Stimulated activated effector memory CD8-positive, alpha-beta T cell treated with anti-CD3 and anti-CD28 coated beads, Interleukin-12 subunit alpha, Interleukin-12 subunit beta, amount 100 ng/mL, for 72 hours (primary cell): ENCODE data around the gene PRDM10.

Source experiments
- ATAC-seq: fragments of 150-1000 bp; cut with Tn5 transposase; 2 replicates; pipeline ENCODE4 v1.10.0; 2021
- DNase-seq, 2 donors: peaks; one replicate each; pipeline ENCODE4 v3.0.0; 2021 to 2022; ENCODE audit warnings: low spot score in 2 of 2
- H3K27ac Mint-ChIP-seq: one replicate; pipeline ENCODE4 v1.8.0; 2022; ENCODE audit warnings: mild to moderate bottlenecking, mixed read lengths
- H3K36me3 Mint-ChIP-seq: one replicate; pipeline ENCODE4 v1.8.0; 2022; ENCODE audit warnings: mild to moderate bottlenecking, mixed read lengths
- H3K4me1 Mint-ChIP-seq: one replicate; pipeline ENCODE4 v1.8.0; 2022; ENCODE audit warnings: mixed read lengths
- H3K4me3 Mint-ChIP-seq: one replicate; pipeline ENCODE4 v1.8.0; 2022; ENCODE audit warnings: mild to moderate bottlenecking, mixed read lengths
- H3K9me3 Mint-ChIP-seq: one replicate; pipeline ENCODE4 v1.8.0; 2022; ENCODE audit warnings: mixed read lengths

PRDM10 gene

DNA sequence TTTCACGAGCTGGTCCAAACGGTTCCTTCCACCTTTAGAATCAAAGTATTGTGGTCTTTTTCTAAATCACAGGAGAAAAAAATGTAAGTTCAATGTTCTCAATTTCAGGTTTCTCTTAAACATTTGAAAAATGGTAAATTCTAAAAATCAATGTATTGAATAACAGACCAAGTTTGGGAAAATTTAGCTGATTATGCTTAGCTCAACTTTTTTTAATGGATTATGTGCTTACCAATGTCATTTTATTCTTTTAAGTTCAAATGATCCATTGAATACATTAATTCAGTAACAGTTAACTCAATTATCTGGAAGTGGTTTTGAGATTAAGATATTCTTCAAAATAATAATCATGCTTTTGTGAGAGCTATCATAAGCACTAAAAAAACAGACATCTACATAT lies 5.1 kb downstream of the PRDM10 start:
- DNase-seq: no peak
- H3K36me3 Mint-ChIP-seq: peaks cover 13% of the 10 kb centered on the region
- no peaks in the 10 kb centered on the region for H3K9me3 Mint-ChIP-seq
- no peak overlapping the region for H3K4me3 Mint-ChIP-seq
- ATAC-seq: no peak
- no peak overlapping the region for H3K27ac Mint-ChIP-seq
- H3K4me1 Mint-ChIP-seq: peaks cover 18% of the 10 kb centered on the region

DNA sequence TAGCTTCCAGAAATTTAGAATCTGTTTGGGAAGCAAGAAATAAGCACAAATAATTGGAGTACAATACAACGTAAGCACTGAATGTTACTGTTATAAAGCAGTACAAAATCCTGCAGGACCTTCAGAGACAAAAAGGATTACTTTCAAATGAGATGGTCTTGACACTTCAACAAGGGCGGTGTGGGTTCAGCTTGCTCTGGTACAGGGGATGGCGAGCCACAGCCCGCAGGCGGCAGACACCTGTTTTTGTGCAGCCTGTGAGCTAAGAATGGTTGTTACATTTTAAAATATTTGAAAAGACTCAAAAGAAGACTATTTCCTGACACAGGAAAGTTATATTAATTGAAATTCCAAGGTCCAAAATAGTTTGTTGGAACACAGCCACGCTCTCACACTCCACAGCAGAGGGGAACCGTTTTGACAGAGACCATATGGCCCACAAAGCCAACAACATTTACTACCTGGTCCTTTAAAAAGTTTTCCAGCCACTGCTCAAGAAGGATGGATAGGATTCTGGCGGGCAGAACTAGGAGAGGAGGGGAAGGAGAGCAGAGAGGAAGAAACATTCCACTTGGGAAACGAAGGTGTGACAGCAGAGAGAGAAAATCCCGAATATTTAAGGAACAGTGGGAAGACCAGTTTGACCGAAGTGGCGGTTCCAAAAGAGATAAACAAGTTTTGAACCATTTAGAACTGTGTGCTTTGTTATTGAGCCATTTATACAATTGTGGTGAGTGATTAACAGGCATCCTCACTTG lies 6.3 kb downstream of the PRDM10 start:
- no peaks in the 10 kb centered on the region for H3K9me3 Mint-ChIP-seq
- peaks cover 6% of the 10 kb centered on the region for H3K36me3 Mint-ChIP-seq
- no peak for DNase-seq
- no peak for ATAC-seq
- no peak overlapping the region for H3K4me3 Mint-ChIP-seq
- H3K4me1 Mint-ChIP-seq: peaks cover 16% of the 10 kb centered on the region
- no peak overlapping the region for H3K27ac Mint-ChIP-seq

DNA sequence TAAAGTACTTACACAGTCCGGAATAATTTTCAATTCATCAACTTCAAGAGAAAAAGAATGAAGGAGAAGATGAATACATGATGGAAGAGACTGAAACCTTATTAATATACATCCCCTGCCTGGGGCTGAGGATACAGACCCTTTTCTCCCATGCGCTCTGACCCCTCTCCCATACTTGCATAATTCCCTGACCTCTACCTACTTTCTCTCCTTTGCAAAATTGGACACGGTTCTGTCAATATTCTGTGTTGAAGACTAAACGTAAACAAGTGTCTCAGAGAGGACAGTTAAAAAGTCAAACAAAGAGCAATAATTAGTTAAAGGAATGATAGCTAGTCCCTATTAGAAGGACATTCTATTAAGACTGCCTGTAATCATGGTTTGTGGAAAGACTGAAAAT lies 7.5 kb downstream of the PRDM10 start:
- Mint-ChIP-seq H3K9me3 (no peaks in the 10 kb centered on the region), H3K4me1 (peaks cover 9% of the 10 kb centered on the region), H3K36me3 (no peaks in the 10 kb centered on the region), H3K27ac (no peak overlapping the region), H3K4me3 (no peak overlapping the region)
- DNase-seq: no peak
- no peak for ATAC-seq

DNA sequence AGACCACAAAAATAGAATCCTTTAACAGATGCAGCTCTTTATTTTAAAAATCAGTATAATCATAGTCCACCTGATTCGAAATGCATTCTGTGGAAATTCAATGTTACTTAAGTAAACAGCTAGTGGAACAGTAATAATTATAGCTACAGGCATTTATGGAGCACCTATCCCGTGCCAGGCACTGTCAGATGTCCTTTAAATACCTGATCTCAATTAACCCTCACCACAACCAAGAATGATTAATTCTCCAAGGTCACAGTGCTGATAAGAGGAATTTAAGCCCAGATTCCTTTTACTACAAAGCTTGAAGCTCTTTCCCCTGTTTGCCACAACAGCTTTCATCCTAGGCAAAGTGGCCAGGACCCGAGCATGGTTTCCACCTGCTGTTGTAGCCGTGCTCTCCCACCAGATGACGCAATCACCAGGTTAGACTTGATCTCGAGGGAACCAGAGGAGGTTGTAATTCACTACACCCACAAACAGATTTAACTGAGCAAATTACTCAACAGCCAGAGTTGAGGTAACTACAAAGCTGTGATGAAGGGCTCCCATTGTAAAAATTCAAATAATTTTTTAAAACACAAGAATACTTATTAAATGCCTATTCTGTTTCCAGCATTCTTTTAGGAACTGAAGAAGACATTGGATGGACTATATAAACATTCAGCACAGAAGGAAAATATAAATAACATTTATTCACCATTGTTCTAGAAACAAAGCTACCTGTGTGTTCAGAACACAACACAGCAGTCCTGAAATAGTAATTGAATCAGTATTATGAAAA lies 10.3 kb downstream of the PRDM10 start:
- Mint-ChIP-seq H3K27ac (no peak overlapping the region), H3K4me3 (no peak overlapping the region)
- peak; percentile 55 for ATAC-seq

DNA sequence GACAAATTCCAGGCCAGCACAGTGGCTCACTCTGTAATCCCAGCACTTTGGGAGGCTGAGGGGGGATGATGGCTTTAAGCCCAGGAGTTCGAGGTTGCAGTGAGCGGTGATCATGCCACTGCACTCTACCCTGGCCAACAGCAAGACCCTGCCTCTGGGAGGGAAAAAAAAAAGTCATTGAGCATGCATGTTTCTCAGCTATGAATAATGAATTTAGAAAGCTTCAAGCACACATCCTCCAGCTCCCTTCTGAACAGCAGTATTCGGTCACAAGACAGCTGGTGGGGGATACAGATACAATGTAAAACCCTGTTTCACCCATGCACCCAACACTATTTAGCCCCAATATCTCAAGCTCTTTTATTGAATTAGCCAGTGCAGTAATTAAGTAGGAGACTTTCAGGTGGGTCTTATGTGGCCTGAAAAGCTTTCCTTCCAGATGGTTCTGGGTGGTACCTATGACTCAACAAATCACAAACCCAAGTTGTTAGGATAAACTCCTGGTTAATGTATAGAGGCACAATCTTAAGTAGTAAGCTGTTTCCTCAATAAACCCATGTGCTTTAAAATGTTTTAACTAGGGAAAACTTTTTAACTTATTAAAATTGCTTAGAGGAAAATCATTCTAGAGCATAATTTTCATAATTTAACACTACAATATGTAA lies 13.4 kb downstream of the PRDM10 start:
- Mint-ChIP-seq H3K4me3 (no peak overlapping the region), H3K27ac (no peak overlapping the region)
- no peak for ATAC-seq

More for the DNA sequence above, 10.3 kb downstream of the PRDM10 start:
- H3K36me3 Mint-ChIP-seq: no peaks in the 10 kb centered on the region
- no peaks in the 10 kb centered on the region for H3K9me3 Mint-ChIP-seq
- peaks cover 9% of the 10 kb centered on the region for H3K4me1 Mint-ChIP-seq
- DNase-seq: no peak

DNA sequence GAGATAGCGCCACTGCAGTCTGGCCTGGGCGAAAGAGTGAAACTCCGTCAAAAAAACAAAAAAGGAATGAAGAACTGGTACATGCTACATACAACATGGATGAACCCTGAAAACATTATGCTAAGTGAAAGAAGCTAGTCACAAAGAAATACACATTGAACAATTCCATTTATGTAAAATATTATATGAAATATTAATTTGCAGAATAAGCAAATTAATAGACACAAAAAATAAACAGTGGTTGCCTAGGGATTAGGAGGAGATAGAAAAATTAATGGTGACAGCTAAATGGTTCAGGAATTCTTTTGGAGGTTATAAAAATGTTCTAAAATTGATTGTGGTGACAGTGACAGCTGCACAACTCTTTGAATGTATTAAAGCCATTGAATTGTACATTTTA lies 14.7 kb downstream of the PRDM10 start:
- Mint-ChIP-seq H3K36me3 (no peaks in the 10 kb centered on the region), H3K4me1 (peaks cover 5% of the 10 kb centered on the region), H3K4me3 (no peak overlapping the region), H3K27ac (no peak overlapping the region), H3K9me3 (no peaks in the 10 kb centered on the region)
- ATAC-seq (no peak), DNase-seq (no peak)

More for the DNA sequence above, 13.4 kb downstream of the PRDM10 start:
- Mint-ChIP-seq H3K4me1 (peaks cover 5% of the 10 kb centered on the region), H3K9me3 (no peaks in the 10 kb centered on the region), H3K36me3 (no peaks in the 10 kb centered on the region)
- no peak for DNase-seq

DNA sequence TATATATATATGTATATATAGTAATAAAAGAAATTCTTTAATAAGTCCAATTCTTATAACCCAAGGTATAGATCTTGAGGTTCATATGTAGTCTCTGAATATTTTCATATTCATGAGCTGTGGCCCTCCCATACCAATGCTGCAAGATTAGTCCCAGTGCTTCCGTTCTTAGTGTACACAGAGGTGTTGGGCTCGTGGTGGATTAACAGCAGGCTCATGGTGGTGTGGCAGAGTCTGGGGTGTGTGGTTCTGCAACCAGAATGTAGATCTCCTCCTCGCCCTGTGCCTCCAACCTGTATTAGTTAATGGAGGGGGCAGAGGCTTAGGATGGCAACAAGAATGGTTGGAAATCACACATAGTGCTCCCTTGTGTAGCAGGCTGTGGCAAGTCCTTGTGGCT lies 16.8 kb downstream of the PRDM10 start:
- DNase-seq: no peak
- Mint-ChIP-seq H3K36me3 (no peaks in the 10 kb centered on the region), H3K4me1 (peaks cover 5% of the 10 kb centered on the region), H3K27ac (no peak overlapping the region), H3K9me3 (no peaks in the 10 kb centered on the region), H3K4me3 (no peak overlapping the region)
- ATAC-seq: no peak

DNA sequence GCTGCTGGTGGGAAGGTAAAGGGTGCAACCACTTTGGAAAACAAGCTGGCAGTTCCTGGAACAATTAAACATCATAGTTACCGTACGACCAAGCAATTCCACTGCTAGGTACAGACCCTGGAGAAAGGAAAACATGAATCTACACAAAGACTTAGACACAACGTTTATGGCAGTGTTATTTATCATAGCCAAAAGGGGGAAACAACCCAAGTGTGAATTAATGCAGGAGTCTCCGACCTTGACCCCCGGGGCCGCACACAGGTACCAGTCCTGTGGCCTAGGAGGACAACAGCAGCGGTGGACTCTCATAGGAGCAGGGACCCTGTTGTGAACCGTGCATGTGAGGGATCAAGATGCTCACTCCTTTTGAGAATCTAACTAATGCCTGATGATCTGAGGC lies 22.5 kb downstream of the PRDM10 start:
- ATAC-seq: no peak
- no peak overlapping the region for H3K4me3 Mint-ChIP-seq
- no peak for DNase-seq
- no peaks in the 10 kb centered on the region for H3K36me3 Mint-ChIP-seq
- no peaks in the 10 kb centered on the region for H3K9me3 Mint-ChIP-seq
- peaks cover 17% of the 10 kb centered on the region for H3K4me1 Mint-ChIP-seq
- H3K27ac Mint-ChIP-seq: no peak overlapping the region

DNA sequence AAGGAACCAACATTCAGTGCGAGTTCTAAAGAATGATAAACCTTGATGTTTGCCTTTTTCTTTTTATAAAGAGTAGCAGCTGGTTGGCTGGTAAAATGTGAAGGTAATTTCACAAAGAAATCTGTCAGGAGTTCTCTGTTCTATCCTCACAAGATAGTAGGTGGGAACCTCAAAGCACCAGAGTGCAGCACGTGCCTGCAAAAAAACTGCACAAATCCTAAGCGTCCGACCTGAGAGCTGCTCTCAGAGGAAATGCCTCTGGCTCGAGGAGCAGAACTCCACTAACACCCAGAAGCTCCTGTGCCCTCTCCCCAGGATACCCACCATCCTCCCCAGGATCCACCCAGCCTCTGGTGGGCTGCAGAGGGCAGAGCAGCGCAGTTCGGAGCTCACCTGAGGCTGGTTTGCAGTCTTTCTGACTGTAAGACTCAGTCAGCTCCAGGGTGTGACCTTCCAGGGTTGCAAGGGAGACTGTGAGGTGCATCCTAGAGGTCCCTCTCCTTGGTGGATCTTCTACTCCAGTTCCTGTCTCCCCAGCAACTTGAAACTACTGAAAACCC lies 23.5 kb downstream of the PRDM10 start:
- H3K9me3 Mint-ChIP-seq: no peaks in the 10 kb centered on the region
- no peak overlapping the region for H3K4me3 Mint-ChIP-seq
- DNase-seq (no peak), ATAC-seq (no peak)
- H3K27ac Mint-ChIP-seq: no peak overlapping the region
- H3K4me1 Mint-ChIP-seq: peaks cover 14% of the 10 kb centered on the region
- H3K36me3 Mint-ChIP-seq: no peaks in the 10 kb centered on the region

DNA sequence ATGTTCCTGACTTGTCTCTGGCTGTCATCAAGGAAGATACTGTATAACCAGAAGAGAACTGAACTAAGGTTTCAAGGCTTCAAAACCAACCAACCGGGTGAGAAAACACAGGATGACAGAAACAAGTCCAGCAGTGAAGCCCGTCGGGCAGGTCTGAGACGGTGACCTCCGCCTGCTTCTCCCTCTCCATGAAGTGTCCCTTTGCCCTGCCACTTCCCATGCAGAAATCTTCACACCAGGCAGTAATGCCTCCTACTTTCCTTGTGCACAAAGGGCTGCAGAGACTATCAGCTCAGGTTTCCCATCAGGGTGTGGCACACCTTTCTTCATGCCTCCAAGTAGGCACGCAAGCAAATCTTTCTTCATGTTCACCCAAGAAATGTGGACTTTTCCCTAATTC lies 24.2 kb downstream of the PRDM10 start:
- ATAC-seq (no peak), DNase-seq (no peak)
- no peak overlapping the region for H3K27ac Mint-ChIP-seq

DNA sequence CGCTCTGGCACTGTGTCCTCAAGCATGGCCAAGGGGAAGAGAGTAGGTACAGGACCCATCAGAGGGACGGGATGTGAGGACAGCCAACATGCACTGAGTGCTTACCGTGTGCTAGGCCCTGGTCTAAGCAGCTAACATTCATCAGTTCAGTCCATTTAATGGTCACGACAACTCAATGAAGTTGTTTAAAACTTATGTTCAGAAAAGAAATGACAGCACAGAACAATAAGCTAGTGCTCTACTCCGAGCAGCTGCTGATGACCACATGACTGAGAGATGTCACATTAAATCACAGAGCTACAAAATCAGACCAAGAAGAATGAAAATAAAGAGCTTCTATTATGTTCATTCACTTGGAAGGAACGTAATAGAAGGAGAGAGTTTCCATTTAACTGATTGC lies 26.3 kb downstream of the PRDM10 start:
- no peaks in the 10 kb centered on the region for H3K9me3 Mint-ChIP-seq
- H3K4me3 Mint-ChIP-seq: no peak overlapping the region
- peak overlapping the region; percentile 20 for H3K27ac Mint-ChIP-seq
- DNase-seq (no peak), ATAC-seq (no peak)
- H3K36me3 Mint-ChIP-seq: no peaks in the 10 kb centered on the region
- H3K4me1 Mint-ChIP-seq: peaks cover 18% of the 10 kb centered on the region

More for the DNA sequence above, 24.2 kb downstream of the PRDM10 start:
- Mint-ChIP-seq H3K4me3 (no peak overlapping the region), H3K9me3 (no peaks in the 10 kb centered on the region), H3K36me3 (no peaks in the 10 kb centered on the region), H3K4me1 (peaks cover 18% of the 10 kb centered on the region)

DNA sequence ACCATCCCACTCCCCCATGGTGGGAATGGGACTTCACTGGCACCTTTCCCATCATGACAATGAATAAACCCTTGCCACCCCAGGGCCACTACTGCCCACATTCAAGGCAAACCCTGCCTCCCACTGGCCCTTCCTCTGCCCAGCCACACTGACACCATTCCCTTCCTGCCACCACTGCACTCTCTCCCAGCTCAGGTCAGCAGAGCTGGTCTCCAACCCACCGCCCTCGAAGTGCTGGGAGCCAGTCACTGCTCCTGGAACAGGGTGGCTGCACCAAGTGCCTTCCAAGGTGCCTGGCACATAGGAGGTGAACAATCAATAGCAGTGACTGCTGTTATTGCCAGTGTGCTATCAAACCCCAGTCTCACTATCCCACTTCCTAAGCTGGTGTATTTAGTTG lies 27.1 kb downstream of the PRDM10 start:
- no peaks in the 10 kb centered on the region for H3K9me3 Mint-ChIP-seq
- peaks cover 18% of the 10 kb centered on the region for H3K4me1 Mint-ChIP-seq
- peaks cover 1% of the 10 kb centered on the region for H3K36me3 Mint-ChIP-seq
- ATAC-seq (no peak), DNase-seq (no peak)
- H3K4me3 Mint-ChIP-seq: no peak overlapping the region
- peak overlapping the region; percentile 75 for H3K27ac Mint-ChIP-seq

DNA sequence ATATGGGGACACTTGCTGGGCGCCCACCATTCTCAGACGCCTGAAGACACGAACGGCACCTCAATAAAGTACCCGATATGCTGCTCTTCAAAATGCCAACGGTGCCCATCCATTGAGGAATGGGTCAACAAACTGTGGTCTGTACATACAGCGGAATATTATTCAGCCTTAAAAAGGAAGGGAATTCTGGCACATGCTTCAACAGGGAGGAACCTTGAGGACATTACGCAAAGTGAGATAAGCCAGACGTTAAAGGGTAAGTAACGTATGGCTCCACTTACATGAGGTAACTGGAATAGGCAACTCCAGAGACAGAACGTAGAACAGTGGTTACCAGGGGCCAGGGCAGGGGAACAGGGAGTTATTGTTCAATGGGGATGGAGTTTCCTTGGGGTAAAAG lies 28.0 kb downstream of the PRDM10 start:
- ATAC-seq: no peak
- H3K4me3 Mint-ChIP-seq: no peak overlapping the region
- DNase-seq: no peak
- peaks cover 16% of the 10 kb centered on the region for H3K4me1 Mint-ChIP-seq
- H3K9me3 Mint-ChIP-seq: no peaks in the 10 kb centered on the region
- no peak overlapping the region for H3K27ac Mint-ChIP-seq
- H3K36me3 Mint-ChIP-seq: peaks cover 6% of the 10 kb centered on the region

DNA sequence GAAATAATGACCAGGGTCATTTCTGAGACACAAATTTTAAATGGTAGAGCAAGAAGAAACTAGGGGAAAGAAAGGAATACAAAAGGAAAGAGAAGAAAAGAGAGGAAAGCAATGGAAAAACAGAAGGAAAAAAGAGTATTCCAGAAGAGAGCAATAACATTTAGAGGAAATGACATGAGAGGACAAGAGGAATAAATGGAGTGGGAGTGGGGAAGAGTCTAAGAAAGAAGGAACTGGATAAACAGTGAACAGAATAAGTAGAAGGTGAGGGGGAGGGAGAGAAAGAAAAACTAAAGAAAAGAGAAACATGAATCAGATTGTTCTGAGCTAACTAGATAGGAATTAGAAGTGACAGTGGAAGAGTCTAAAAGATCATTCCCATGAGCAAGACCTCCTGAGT lies 28.4 kb downstream of the PRDM10 start:
- Mint-ChIP-seq H3K4me3 (no peak overlapping the region), H3K27ac (no peak overlapping the region), H3K9me3 (no peaks in the 10 kb centered on the region), H3K36me3 (peaks cover 6% of the 10 kb centered on the region), H3K4me1 (peaks cover 12% of the 10 kb centered on the region)
- DNase-seq (no peak), ATAC-seq (no peak)

DNA sequence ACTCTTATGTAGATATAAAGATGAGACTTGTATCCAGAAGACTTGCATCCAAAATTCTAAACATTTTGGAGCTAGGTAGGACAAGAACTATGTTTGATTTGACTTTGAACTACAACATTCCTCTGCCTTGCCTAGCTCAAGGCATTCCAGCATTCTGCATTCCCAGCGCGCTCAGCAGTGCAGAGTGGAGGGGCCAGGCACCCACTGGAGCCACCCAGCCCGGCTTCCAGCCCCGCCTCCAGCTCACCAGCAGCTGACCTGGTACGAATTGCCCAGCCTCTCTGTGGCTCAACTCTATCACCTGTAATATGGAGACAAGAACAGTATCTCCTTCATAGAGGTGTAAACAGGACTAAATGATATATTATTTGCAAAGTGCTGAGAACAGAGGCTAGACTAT lies 28.8 kb downstream of the PRDM10 start:
- H3K4me1 Mint-ChIP-seq: peaks cover 12% of the 10 kb centered on the region
- DNase-seq (no peak), ATAC-seq (no peak)
- H3K4me3 Mint-ChIP-seq: no peak overlapping the region
- H3K36me3 Mint-ChIP-seq: peaks cover 6% of the 10 kb centered on the region
- no peak overlapping the region for H3K27ac Mint-ChIP-seq
- H3K9me3 Mint-ChIP-seq: no peaks in the 10 kb centered on the region
